Thoracic aorta (tissue), 2 donors: ENCODE data around the gene KRT38. TPM values are rescaled to one million over a fixed set of nuclear protein-coding genes. Genes with fewer than 3 reads are reported as not detected.
"Not testable (repeated sequence)": the region's sequence is repeated elsewhere in the genome, so short reads cannot be mapped to it uniquely, and the experiment has no call there.

Experiments
- ATAC-seq: fragments of 150-250 bp; one replicate; pipeline ENCODE4 v1.8.0; 2017; ENCODE audit warnings: low read depth; ENCODE audit not compliant: insufficient number of reproducible peaks, low FRiP score
- DNase-seq: peaks from one replicate; pipeline ENCODE4 v3.0.0-alpha.2; 2020; ENCODE audit warnings: low spot score
- H3K27ac ChIP-seq, 2 donors: fragments of 200-600 bp; sonication (generic); 1 replicate in 1 of 2; 2 replicates in 1 of 2; pipeline ENCODE4 v1.5.1; 2016; ENCODE audit warnings: mild to moderate bottlenecking in 2 of 2, moderate library complexity in 2 of 2
- H3K27me3 ChIP-seq: fragments of 200-600 bp; sonication (generic); replicated peaks from 2 replicates; pipeline ENCODE4 v1.6.0; 2016; ENCODE audit warnings: mild to moderate bottlenecking; ENCODE audit not compliant: insufficient read depth
- H3K36me3 ChIP-seq: fragments of 200-600 bp; sonication (generic); one replicate; pipeline ENCODE4 v1.5.1; 2016
- H3K4me1 ChIP-seq, 2 donors: fragments of 200-600 bp; sonication (generic); 1 replicate in 1 of 2; 2 replicates in 1 of 2; pipeline versions ENCODE4 v1.5.1 to v1.6.0; 2016; ENCODE audit warnings: low read depth in 2 of 2, mild to moderate bottlenecking in 1 of 2; ENCODE audit not compliant: control insufficient read depth in 1 of 2
- H3K4me3 ChIP-seq: fragments of 200-600 bp; sonication (generic); 2 replicates; pipeline ENCODE4 v1.5.1; 2016; ENCODE audit warnings: mild to moderate bottlenecking
- H3K9me3 ChIP-seq: fragments of 200-600 bp; sonication (generic); 2 replicates; pipeline ENCODE4 v1.5.1; 2016
- total RNA-seq, 2 donors: library from RNA; depleted of rRNA; stranded (reverse); fragments of >200 nt; gene quantifications; one replicate each; pipeline versions ENCODE4 v1.1.0 to v1.2.3, GENCODE V29; 2016
- TF ChIP-seq, protein P1 (sequence below): fragments of 200-600 bp; sonication (generic); IDR thresholded peaks from one replicate; pipeline ENCODE4 v1.5.1; 2019; ENCODE audit warnings: antibody characterized with exemption

Gene KRT38
- total RNA-seq, 2 donors from 2014 or later = not detected

DNA sequence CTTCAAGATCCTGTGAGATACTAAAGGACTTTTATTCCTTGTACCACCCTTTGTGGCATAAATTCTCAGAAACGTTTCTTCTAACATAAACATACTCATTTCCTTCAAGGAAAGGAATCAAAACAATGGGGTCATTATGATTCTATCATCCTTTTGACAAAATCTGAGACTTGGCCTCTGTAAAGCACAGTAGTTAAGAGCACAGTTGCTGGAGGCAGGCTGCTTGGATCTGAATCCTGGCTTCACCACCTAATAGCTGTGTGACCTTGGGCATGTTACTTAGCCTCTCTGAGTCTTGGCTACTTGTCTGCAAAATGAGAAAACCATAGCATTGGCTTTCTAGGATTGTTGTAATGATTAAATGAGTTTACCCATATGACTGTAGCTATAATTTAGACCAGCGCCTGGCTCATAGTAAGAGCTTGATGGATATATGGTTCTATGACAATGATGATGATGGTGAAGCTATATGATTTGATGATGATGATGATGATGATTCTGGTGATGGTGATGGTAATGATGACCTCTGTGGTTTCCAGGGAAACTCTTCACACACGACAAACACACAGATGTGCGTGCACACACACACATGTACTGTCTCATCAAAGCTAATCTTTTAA is 37.3 kb downstream of the KRT38 start:
- Histone ChIP-seq H3K4me3 (no peak overlapping the region), H3K27me3 (no peaks in the 10 kb centered on the region), H3K4me1 (peaks cover 0 to 4% of the 10 kb centered on the region in 2 donors), H3K27ac (no peak overlapping the region), H3K9me3 (no peaks in the 10 kb centered on the region), H3K36me3 (no peaks in the 10 kb centered on the region)
- no peak for DNase-seq
- ATAC-seq = no peak
- TF ChIP-seq, protein P1, sequence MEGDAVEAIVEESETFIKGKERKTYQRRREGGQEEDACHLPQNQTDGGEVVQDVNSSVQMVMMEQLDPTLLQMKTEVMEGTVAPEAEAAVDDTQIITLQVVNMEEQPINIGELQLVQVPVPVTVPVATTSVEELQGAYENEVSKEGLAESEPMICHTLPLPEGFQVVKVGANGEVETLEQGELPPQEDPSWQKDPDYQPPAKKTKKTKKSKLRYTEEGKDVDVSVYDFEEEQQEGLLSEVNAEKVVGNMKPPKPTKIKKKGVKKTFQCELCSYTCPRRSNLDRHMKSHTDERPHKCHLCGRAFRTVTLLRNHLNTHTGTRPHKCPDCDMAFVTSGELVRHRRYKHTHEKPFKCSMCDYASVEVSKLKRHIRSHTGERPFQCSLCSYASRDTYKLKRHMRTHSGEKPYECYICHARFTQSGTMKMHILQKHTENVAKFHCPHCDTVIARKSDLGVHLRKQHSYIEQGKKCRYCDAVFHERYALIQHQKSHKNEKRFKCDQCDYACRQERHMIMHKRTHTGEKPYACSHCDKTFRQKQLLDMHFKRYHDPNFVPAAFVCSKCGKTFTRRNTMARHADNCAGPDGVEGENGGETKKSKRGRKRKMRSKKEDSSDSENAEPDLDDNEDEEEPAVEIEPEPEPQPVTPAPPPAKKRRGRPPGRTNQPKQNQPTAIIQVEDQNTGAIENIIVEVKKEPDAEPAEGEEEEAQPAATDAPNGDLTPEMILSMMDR = no peak

DNA sequence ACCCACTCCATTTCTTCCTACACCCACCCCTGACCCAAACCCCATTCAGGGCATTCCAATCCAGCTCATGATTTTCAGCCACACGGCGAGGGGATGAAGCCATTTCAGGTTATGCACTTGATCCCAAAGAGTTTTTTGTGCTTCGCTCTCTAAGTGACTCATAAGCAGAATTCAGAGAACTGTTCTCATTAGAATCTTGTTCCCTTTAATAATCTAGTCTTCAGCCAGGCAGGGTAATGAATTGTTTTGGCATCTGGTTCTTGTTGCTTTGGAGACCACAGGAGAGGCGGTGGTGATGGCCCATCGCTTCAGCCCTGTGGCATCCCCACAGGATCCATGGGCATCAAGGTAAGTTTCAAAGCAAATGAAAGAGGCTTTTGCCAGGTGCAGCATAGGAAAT is 38.6 kb downstream of the KRT38 start:
- Histone ChIP-seq H3K27ac (no peak overlapping the region), H3K27me3 (no peaks in the 10 kb centered on the region), H3K36me3 (no peaks in the 10 kb centered on the region), H3K9me3 (no peaks in the 10 kb centered on the region), H3K4me3 (no peak overlapping the region), H3K4me1 (peaks cover 0 to 4% of the 10 kb centered on the region in 2 donors)
- DNase-seq = no peak
- no peak for ATAC-seq
- TF ChIP-seq, protein P1 = no peak

DNA sequence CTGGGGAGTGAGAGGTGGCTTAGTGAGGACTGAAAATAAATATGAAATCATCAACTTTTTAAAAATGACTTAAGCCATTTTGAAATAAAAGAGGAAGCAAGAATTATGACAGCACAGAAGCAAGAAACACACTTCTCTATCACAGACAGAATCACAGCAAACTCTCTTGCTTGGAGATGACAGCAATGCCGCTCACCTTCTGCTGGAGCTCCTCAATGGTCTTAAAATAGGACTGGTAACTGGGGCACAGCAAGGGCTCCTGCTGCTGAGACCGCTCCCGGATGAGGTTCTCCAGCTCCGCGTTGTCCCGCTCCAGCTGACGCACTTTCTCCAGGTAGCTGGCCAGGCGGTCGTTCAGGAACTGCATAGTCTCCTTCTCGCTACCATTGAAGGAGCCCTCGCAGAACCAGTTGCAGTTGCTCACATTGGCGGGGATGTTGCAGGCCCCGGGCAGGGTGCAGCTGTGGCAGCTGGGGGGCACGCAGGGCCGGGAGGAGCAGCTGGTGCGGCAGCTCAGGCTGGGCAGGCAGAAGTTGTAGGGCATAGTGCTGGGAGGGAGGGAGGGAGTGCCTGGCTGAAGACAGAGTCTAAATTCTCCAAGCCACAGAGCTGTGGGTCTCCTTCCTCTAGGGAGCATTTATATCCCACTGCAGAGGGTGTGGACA is 43.7 kb downstream of the KRT38 start, which contains the start of gene KRT31:
Gene KRT31 (minus strand): TSS at position 613 of the 665 bp plus-strand sequence. CDS start 69 bp downstream, at position 544.
- no peak for DNase-seq
- no peak within 1 kb of the TSS for H3K4me3 ChIP-seq
- TF ChIP-seq, protein P1 = no peak
- no peaks in the 10 kb centered on the region for H3K36me3 ChIP-seq
- no peak for ATAC-seq
- H3K27ac ChIP-seq = no peak within 1 kb of the TSS
- H3K9me3 ChIP-seq = no peaks in the 10 kb centered on the region
- H3K4me1 ChIP-seq = no peaks in the 10 kb centered on the region
- H3K27me3 ChIP-seq = no peaks in the 10 kb centered on the region

- DNase-seq = no peak
- H3K27me3 ChIP-seq = no peaks in the 10 kb centered on the region
- H3K9me3 ChIP-seq = no peaks in the 10 kb centered on the region
- no peaks in the 10 kb centered on the region for H3K36me3 ChIP-seq
- H3K4me1 ChIP-seq = no peaks in the 10 kb centered on the region
- TF ChIP-seq, protein P1 = no peak
- H3K27ac ChIP-seq = no peak overlapping the region
- H3K4me3 ChIP-seq = no peak overlapping the region
- no peak for ATAC-seq
Measured at GRCh38 chr17:41396340-41396739, 44.4 kb downstream of the KRT38 start.

- no peak for DNase-seq
- no peaks in the 10 kb centered on the region for H3K4me1 ChIP-seq
- H3K9me3 ChIP-seq = no peaks in the 10 kb centered on the region
- H3K27ac ChIP-seq = no peak overlapping the region
- H3K4me3 ChIP-seq = no peak overlapping the region
- H3K36me3 ChIP-seq = no peaks in the 10 kb centered on the region
- H3K27me3 ChIP-seq = no peaks in the 10 kb centered on the region
- ATAC-seq = no peak
- TF ChIP-seq, protein P1 = no peak
Measured at GRCh38 chr17:41395611-41396010, 45.2 kb downstream of the KRT38 start.

- H3K9me3 ChIP-seq, DNase-seq, H3K27me3 ChIP-seq, H3K27ac ChIP-seq, H3K36me3 ChIP-seq, H3K4me3 ChIP-seq, H3K4me1 ChIP-seq, ATAC-seq: not testable (repeated sequence)
Measured at GRCh38 chr17:41395044-41395443, 45.7 kb downstream of the KRT38 start.
